Neural cell (in vitro differentiated cells): ENCODE measurements around the gene CISD3. TPM values are rescaled to one million over a fixed set of nuclear protein-coding genes. Genes with fewer than 3 reads are reported as not detected.

Experiments used
- H2AFZ ChIP-seq: fragments of 200-600, 300-800 bp; sonication (generic), shearing (Covaris generic); 2 replicates; pipeline ENCODE4 v1.6.0; 2014; ENCODE audit warnings: low read depth, mild to moderate bottlenecking, antibody characterized with exemption, low read length, moderate library complexity
- H3F3A ChIP-seq: fragments of 200-600 bp; shearing (Covaris generic); 2 replicates; pipeline ENCODE4 v1.6.1; 2016; ENCODE audit warnings: mild to moderate bottlenecking, moderate library complexity, mixed read lengths, antibody characterized with exemption, low read length; ENCODE audit not compliant: insufficient read depth, poor library complexity, severe bottlenecking
- H3K27ac ChIP-seq: fragments of 200-600, 300-800 bp; sonication (generic), shearing (Covaris generic); 2 replicates; pipeline ENCODE4 v1.5.1; 2014; ENCODE audit warnings: mild to moderate bottlenecking, low read length, moderate library complexity
- H3K27me3 ChIP-seq: fragments of 300-800, 200-600 bp; sonication (generic), shearing (Covaris generic); 2 replicates; pipeline ENCODE4 v1.6.0; 2014; ENCODE audit warnings: mild to moderate bottlenecking, low read depth, low read length, moderate library complexity; ENCODE audit not compliant: insufficient read depth
- H3K36me3 ChIP-seq: fragments of 300-800, 200-600 bp; sonication (generic), shearing (Covaris generic); 2 replicates; pipeline ENCODE4 v1.5.1; 2014; ENCODE audit warnings: mild to moderate bottlenecking, antibody characterized with exemption, low read length, moderate library complexity; ENCODE audit not compliant: insufficient read depth
- H3K4me2 ChIP-seq: fragments of 300-800, 200-600 bp; sonication (generic), shearing (Covaris generic); 2 replicates; pipeline ENCODE4 v1.6.0; 2014; ENCODE audit warnings: mild to moderate bottlenecking, low read length
- H3K4me3 ChIP-seq: fragments of 300-800, 200-600 bp; sonication (generic), shearing (Covaris generic); 2 replicates; pipeline ENCODE4 v1.5.1; 2014; ENCODE audit warnings: mild to moderate bottlenecking, low read length, moderate library complexity
- H3K79me2 ChIP-seq: fragments of 200-600 bp; shearing (Covaris generic); replicated peaks from 2 replicates; pipeline ENCODE4 v1.6.0; 2014; ENCODE audit warnings: mild to moderate bottlenecking, low read length, moderate library complexity; ENCODE audit not compliant: insufficient read depth
- H3K9ac ChIP-seq: fragments of 300-800, 200-600 bp; sonication (generic), shearing (Covaris generic); 2 replicates; pipeline ENCODE4 v1.6.1; 2016; ENCODE audit warnings: mild to moderate bottlenecking, low read length, mixed read lengths
- H3K9me2 ChIP-seq: fragments of 200-600 bp; shearing (Covaris generic); 2 replicates; pipeline ENCODE4 v1.6.1; 2016; ENCODE audit warnings: mild to moderate bottlenecking, low read length, mixed read lengths; ENCODE audit not compliant: insufficient read depth
- H3K9me3 ChIP-seq: fragments of 200-600, 300-800 bp; sonication (generic), shearing (Covaris generic); 2 replicates; pipeline ENCODE4 v1.6.1; 2016; ENCODE audit warnings: mild to moderate bottlenecking, mixed run types, low read length, moderate library complexity, mixed read lengths
- H4K20me1 ChIP-seq: fragments of 200-600 bp; shearing (Covaris generic); 2 replicates; pipeline ENCODE4 v1.6.1; 2016; ENCODE audit warnings: mild to moderate bottlenecking, mixed run types; ENCODE audit not compliant: insufficient read depth
- EP300 ChIP-seq: fragments of 450-650 bp; conservative IDR thresholded peaks from 2 replicates; pipeline ENCODE4 v1.6.1; 2014; ENCODE audit warnings: antibody characterized with exemption, mild to moderate bottlenecking, moderate library complexity; ENCODE audit not compliant: poor library complexity, severe bottlenecking
- EZH2 ChIP-seq: fragments of 200-600, 300-800 bp; shearing (Covaris generic), sonication (generic); IDR thresholded peaks from 2 replicates; pipeline ENCODE4 v1.6.1; 2014; ENCODE audit warnings: antibody characterized with exemption, low read length, borderline replicate concordance, mild to moderate bottlenecking; ENCODE audit not compliant: insufficient read depth, poor library complexity, severe bottlenecking
- MXI1 ChIP-seq: fragments of 450-650 bp; conservative IDR thresholded peaks from 2 replicates; pipeline ENCODE4 v1.6.1; 2014; ENCODE audit warnings: antibody characterized with exemption, mild to moderate bottlenecking; ENCODE audit not compliant: poor library complexity, severe bottlenecking
- POLR2AphosphoS5 ChIP-seq: IDR thresholded peaks from 2 replicates; pipeline ENCODE4 v1.6.1; 2012
- RAD21 ChIP-seq: fragments of 450-650 bp; conservative IDR thresholded peaks from 2 replicates; pipeline ENCODE4 v1.6.1; 2014; ENCODE audit warnings: antibody characterized with exemption, mild to moderate bottlenecking, moderate library complexity
- REST ChIP-seq: IDR thresholded peaks from 2 replicates; pipeline ENCODE4 v1.6.1; 2012; ENCODE audit warnings: borderline replicate concordance
- SMC3 ChIP-seq: fragments of 450-650 bp; conservative IDR thresholded peaks from 2 replicates; pipeline ENCODE4 v1.6.1; 2014; ENCODE audit warnings: antibody characterized with exemption, mild to moderate bottlenecking, moderate library complexity; ENCODE audit not compliant: poor library complexity
- TAF1 ChIP-seq: IDR thresholded peaks from 2 replicates; pipeline ENCODE4 v1.6.1; 2012; ENCODE audit warnings: low read depth
- polyA plus RNA-seq: library from polyadenylated mRNA; depleted of rRNA; stranded (reverse); fragments of >200 nt; gene quantifications from 2 replicates; pipeline ENCODE4 v1.2.3, GENCODE V29; 2014
- TF ChIP-seq, protein P1 (sequence below): fragments of 450-650 bp; IDR thresholded peaks from 2 replicates; pipeline ENCODE4 v1.5.1; 2014; ENCODE audit warnings: antibody characterized with exemption, mild to moderate bottlenecking, moderate library complexity; ENCODE audit not compliant: poor library complexity, severe bottlenecking

Gene CISD3
- polyA plus RNA-seq, 1 donor from 2014 or later, result 1.2 TPM

DNA sequence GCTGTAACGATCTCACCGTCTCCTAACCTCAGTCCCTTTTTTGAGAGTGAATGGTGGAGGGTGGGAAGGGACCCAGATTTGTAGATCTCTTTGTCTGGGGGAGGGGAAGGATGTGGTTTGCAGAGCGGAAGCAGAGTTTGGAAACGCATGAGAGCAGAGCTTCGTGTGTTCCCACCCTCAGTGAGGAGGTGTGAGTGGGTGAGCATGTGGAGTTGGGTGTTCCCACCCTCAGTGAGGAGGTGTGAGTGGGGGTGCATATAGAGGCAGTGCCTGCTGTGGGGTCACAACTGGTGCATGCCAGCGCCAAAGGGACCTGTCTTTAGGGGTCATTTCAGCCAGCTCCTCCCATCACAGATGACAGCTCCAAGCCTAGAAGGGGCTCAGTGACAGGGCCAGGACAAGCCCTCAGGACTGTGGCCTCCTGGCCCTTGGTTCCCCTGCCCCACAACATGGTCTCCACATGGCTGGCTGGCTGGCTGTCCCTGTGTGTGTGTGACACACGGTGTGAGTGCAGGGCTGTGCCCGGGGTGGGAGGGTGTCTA lies 1.8 kb upstream of the CISD3 start:
- Histone ChIP-seq H4K20me1 (no peaks in the 10 kb centered on the region), H3K27ac (no peak overlapping the region), H3K36me3 (no peaks in the 10 kb centered on the region), H3K4me2 (no peak overlapping the region), H3K9me3 (no peaks in the 10 kb centered on the region), H3K79me2 (no peaks in the 10 kb centered on the region), H3K27me3 (no peaks in the 10 kb centered on the region), H3F3A (no peaks in the 10 kb centered on the region), H3K9ac (no peak overlapping the region), H3K4me3 (no peak overlapping the region), H3K9me2 (no peaks in the 10 kb centered on the region), H2AFZ (no peak overlapping the region)
- TF ChIP-seq EP300 (no peak), REST (no peak), TAF1 (no peak), EZH2 (no peak), MXI1 (no peak), POLR2AphosphoS5 (no peak), RAD21 (no peak), SMC3 (no peak)
- TF ChIP-seq, protein P1, sequence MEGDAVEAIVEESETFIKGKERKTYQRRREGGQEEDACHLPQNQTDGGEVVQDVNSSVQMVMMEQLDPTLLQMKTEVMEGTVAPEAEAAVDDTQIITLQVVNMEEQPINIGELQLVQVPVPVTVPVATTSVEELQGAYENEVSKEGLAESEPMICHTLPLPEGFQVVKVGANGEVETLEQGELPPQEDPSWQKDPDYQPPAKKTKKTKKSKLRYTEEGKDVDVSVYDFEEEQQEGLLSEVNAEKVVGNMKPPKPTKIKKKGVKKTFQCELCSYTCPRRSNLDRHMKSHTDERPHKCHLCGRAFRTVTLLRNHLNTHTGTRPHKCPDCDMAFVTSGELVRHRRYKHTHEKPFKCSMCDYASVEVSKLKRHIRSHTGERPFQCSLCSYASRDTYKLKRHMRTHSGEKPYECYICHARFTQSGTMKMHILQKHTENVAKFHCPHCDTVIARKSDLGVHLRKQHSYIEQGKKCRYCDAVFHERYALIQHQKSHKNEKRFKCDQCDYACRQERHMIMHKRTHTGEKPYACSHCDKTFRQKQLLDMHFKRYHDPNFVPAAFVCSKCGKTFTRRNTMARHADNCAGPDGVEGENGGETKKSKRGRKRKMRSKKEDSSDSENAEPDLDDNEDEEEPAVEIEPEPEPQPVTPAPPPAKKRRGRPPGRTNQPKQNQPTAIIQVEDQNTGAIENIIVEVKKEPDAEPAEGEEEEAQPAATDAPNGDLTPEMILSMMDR, result no peak

DNA sequence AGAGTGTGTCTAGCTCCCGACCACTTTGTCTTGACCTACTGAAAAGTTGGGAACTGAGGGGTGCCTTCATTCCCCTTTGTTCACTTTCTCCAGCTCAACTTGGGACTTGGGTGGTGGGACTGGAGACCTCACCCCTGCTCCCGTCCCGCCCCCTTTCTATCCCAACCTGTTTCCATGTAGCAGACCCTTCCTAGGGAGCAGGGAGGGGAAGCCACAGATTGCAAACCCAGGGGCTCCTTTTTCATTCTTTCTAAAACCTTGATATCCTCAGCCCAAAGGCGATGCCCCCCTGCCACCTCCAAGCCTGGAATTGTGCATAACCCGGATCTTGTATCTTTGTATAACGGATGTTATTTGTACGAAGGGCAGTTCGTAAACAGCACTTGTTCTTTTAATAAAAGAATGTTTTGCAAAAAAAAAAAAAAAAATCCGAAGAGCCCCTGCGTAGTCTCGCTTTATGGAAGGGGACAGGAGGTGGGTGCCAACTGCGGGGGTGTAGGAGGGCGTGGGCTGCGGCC lies 714 bp upstream of the CISD3 start:
- no peaks in the 10 kb centered on the region for H3K9me3 ChIP-seq
- H3K4me2 ChIP-seq, result no peak overlapping the region
- H3K27ac ChIP-seq, result no peak overlapping the region
- H4K20me1 ChIP-seq, result no peaks in the 10 kb centered on the region
- H3K27me3 ChIP-seq, result no peaks in the 10 kb centered on the region
- H3K79me2 ChIP-seq, result no peaks in the 10 kb centered on the region
- TF ChIP-seq, protein P1, result no peak
- TF ChIP-seq REST (no peak), EP300 (no peak), RAD21 (no peak), EZH2 (no peak), SMC3 (no peak), TAF1 (no peak), MXI1 (no peak)
- no peaks in the 10 kb centered on the region for H3K9me2 ChIP-seq
- no peaks in the 10 kb centered on the region for H3F3A ChIP-seq
- H3K36me3 ChIP-seq, result no peaks in the 10 kb centered on the region
- H2AFZ ChIP-seq, result no peak overlapping the region
- peak overlapping the region; percentile 63 for H3K4me3 ChIP-seq
- peak overlapping the region; percentile 53 for H3K9ac ChIP-seq
